ENCODE data around the gene PADI2.

The PADI2 gene

GRCh38 chr1:17110555-17110926 lies 8.7 kb downstream of the PADI2 start:
- no peaks in the 10 kb centered on the region for H3K36me3 ChIP-seq (ENCODE audit: control insufficient read depth, insufficient read depth, low read length, severe bottlenecking)
- no peak for DNase-seq (ENCODE audit: low read depth)
- no peaks in the 10 kb centered on the region for H3K9me3 ChIP-seq (ENCODE audit: control insufficient read depth, low read length)
- H3K9ac ChIP-seq (ENCODE audit: low read length) = no peak overlapping the region
- H3K4me1 ChIP-seq (ENCODE audit: control insufficient read depth, insufficient read depth, low read length) = no peaks in the 10 kb centered on the region
- H3K27me3 ChIP-seq (replicated peaks; ENCODE audit: control insufficient read depth, insufficient read depth, low read length) = peaks cover 74% of the 10 kb centered on the region
- H3K4me3 ChIP-seq (ENCODE audit: low read length) = no peak overlapping the region

- H3K36me3 ChIP-seq (ENCODE audit: control insufficient read depth, insufficient read depth, low read length, severe bottlenecking) = no peaks in the 10 kb centered on the region
- H3K4me1 ChIP-seq (ENCODE audit: control insufficient read depth, insufficient read depth, low read length) = no peaks in the 10 kb centered on the region
- H3K9me3 ChIP-seq (ENCODE audit: control insufficient read depth, low read length) = no peaks in the 10 kb centered on the region
- H3K9ac ChIP-seq (ENCODE audit: low read length) = no peak overlapping the region
- H3K27me3 ChIP-seq (replicated peaks; ENCODE audit: control insufficient read depth, insufficient read depth, low read length) = peaks cover 69% of the 10 kb centered on the region
- no peak overlapping the region for H3K4me3 ChIP-seq (ENCODE audit: low read length)
- DNase-seq (ENCODE audit: low read depth) = no peak
These were observed 9.2 kb downstream of the PADI2 start for GRCh38 chr1:17109892-17110554.

- Histone ChIP-seq H3K4me3 (ENCODE audit: low read length) (no peak overlapping the region), H3K9me3 (ENCODE audit: control insufficient read depth, low read length) (no peaks in the 10 kb centered on the region), H3K36me3 (ENCODE audit: control insufficient read depth, insufficient read depth, low read length, severe bottlenecking) (no peaks in the 10 kb centered on the region), H3K9ac (ENCODE audit: low read length) (no peak overlapping the region), H3K4me1 (ENCODE audit: control insufficient read depth, insufficient read depth, low read length) (no peaks in the 10 kb centered on the region), H3K27me3 (replicated peaks; ENCODE audit: control insufficient read depth, insufficient read depth, low read length) (peaks cover 58% of the 10 kb centered on the region)
- DNase-seq (ENCODE audit: low read depth) = no peak
These were observed 10.5 kb downstream of the PADI2 start for GRCh38 chr1:17108786-17109185.

- Histone ChIP-seq H3K9me3 (ENCODE audit: control insufficient read depth, low read length) (no peaks in the 10 kb centered on the region), H3K9ac (ENCODE audit: low read length) (no peak overlapping the region), H3K36me3 (ENCODE audit: control insufficient read depth, insufficient read depth, low read length, severe bottlenecking) (no peaks in the 10 kb centered on the region), H3K4me1 (ENCODE audit: control insufficient read depth, insufficient read depth, low read length) (no peaks in the 10 kb centered on the region), H3K27me3 (replicated peaks; ENCODE audit: control insufficient read depth, insufficient read depth, low read length) (peaks cover 56% of the 10 kb centered on the region), H3K4me3 (ENCODE audit: low read length) (no peak overlapping the region)
- no peak for DNase-seq (ENCODE audit: low read depth)
These were observed 10.9 kb downstream of the PADI2 start for GRCh38 chr1:17108360-17108759.

- no peak for DNase-seq (ENCODE audit: low read depth)
- Histone ChIP-seq H3K9me3 (ENCODE audit: control insufficient read depth, low read length) (no peaks in the 10 kb centered on the region), H3K4me3 (ENCODE audit: low read length) (no peak overlapping the region), H3K9ac (ENCODE audit: low read length) (no peak overlapping the region), H3K36me3 (ENCODE audit: control insufficient read depth, insufficient read depth, low read length, severe bottlenecking) (no peaks in the 10 kb centered on the region), H3K27me3 (replicated peaks; ENCODE audit: control insufficient read depth, insufficient read depth, low read length) (peaks cover 58% of the 10 kb centered on the region), H3K4me1 (ENCODE audit: control insufficient read depth, insufficient read depth, low read length) (no peaks in the 10 kb centered on the region)
These were observed 14.5 kb downstream of the PADI2 start for GRCh38 chr1:17104782-17105181.

GRCh38 chr1:17102232-17102631 lies 17.0 kb downstream of the PADI2 start:
- Histone ChIP-seq H3K4me3 (ENCODE audit: low read length) (no peak overlapping the region), H3K9ac (ENCODE audit: low read length) (no peak overlapping the region), H3K27me3 (replicated peaks; ENCODE audit: control insufficient read depth, insufficient read depth, low read length) (peaks cover 55% of the 10 kb centered on the region), H3K9me3 (ENCODE audit: control insufficient read depth, low read length) (no peaks in the 10 kb centered on the region), H3K4me1 (ENCODE audit: control insufficient read depth, insufficient read depth, low read length) (peaks cover 5% of the 10 kb centered on the region), H3K36me3 (ENCODE audit: control insufficient read depth, insufficient read depth, low read length, severe bottlenecking) (no peaks in the 10 kb centered on the region)
- no peak for DNase-seq (ENCODE audit: low read depth)

GRCh38 chr1:17101261-17101660 lies 18.0 kb downstream of the PADI2 start:
- H3K4me1 ChIP-seq (ENCODE audit: control insufficient read depth, insufficient read depth, low read length) = peaks cover 5% of the 10 kb centered on the region
- no peak overlapping the region for H3K9ac ChIP-seq (ENCODE audit: low read length)
- no peak for DNase-seq (ENCODE audit: low read depth)
- no peak overlapping the region for H3K4me3 ChIP-seq (ENCODE audit: low read length)
- H3K36me3 ChIP-seq (ENCODE audit: control insufficient read depth, insufficient read depth, low read length, severe bottlenecking) = no peaks in the 10 kb centered on the region
- no peaks in the 10 kb centered on the region for H3K9me3 ChIP-seq (ENCODE audit: control insufficient read depth, low read length)
- H3K27me3 ChIP-seq (replicated peaks; ENCODE audit: control insufficient read depth, insufficient read depth, low read length) = peaks cover 58% of the 10 kb centered on the region

- H3K4me3 ChIP-seq (ENCODE audit: low read length) = no peak overlapping the region
- H3K9me3 ChIP-seq (ENCODE audit: control insufficient read depth, low read length) = no peaks in the 10 kb centered on the region
- H3K4me1 ChIP-seq (ENCODE audit: control insufficient read depth, insufficient read depth, low read length) = peaks cover 5% of the 10 kb centered on the region
- H3K9ac ChIP-seq (ENCODE audit: low read length) = no peak overlapping the region
- DNase-seq (ENCODE audit: low read depth) = no peak
- no peaks in the 10 kb centered on the region for H3K36me3 ChIP-seq (ENCODE audit: control insufficient read depth, insufficient read depth, low read length, severe bottlenecking)
- peaks cover 58% of the 10 kb centered on the region for H3K27me3 ChIP-seq (replicated peaks; ENCODE audit: control insufficient read depth, insufficient read depth, low read length)
These were observed 19.5 kb downstream of the PADI2 start for GRCh38 chr1:17099616-17100340.

GRCh38 chr1:17098446-17099317 lies 20.6 kb downstream of the PADI2 start:
- H3K27me3 ChIP-seq (replicated peaks; ENCODE audit: control insufficient read depth, insufficient read depth, low read length) = peaks cover 58% of the 10 kb centered on the region
- H3K9ac ChIP-seq (ENCODE audit: low read length) = no peak overlapping the region
- no peak for DNase-seq (ENCODE audit: low read depth)

GRCh38 chr1:17097787-17098186 lies 21.5 kb downstream of the PADI2 start:
- H3K36me3 ChIP-seq (ENCODE audit: control insufficient read depth, insufficient read depth, low read length, severe bottlenecking) = no peaks in the 10 kb centered on the region
- no peak overlapping the region for H3K9ac ChIP-seq (ENCODE audit: low read length)
- H3K4me3 ChIP-seq (ENCODE audit: low read length) = no peak overlapping the region
- H3K9me3 ChIP-seq (ENCODE audit: control insufficient read depth, low read length) = no peaks in the 10 kb centered on the region
- H3K4me1 ChIP-seq (ENCODE audit: control insufficient read depth, insufficient read depth, low read length) = peaks cover 5% of the 10 kb centered on the region
- peaks cover 49% of the 10 kb centered on the region for H3K27me3 ChIP-seq (replicated peaks; ENCODE audit: control insufficient read depth, insufficient read depth, low read length)
- DNase-seq (ENCODE audit: low read depth) = no peak

More at GRCh38 chr1:17098446-17099317, 20.6 kb downstream of the PADI2 start:
- Histone ChIP-seq H3K4me3 (ENCODE audit: low read length) (no peak overlapping the region), H3K4me1 (ENCODE audit: control insufficient read depth, insufficient read depth, low read length) (peaks cover 5% of the 10 kb centered on the region), H3K36me3 (ENCODE audit: control insufficient read depth, insufficient read depth, low read length, severe bottlenecking) (no peaks in the 10 kb centered on the region), H3K9me3 (ENCODE audit: control insufficient read depth, low read length) (no peaks in the 10 kb centered on the region)

- Histone ChIP-seq H3K9ac (ENCODE audit: low read length) (no peak overlapping the region), H3K36me3 (ENCODE audit: control insufficient read depth, insufficient read depth, low read length, severe bottlenecking) (no peaks in the 10 kb centered on the region), H3K4me3 (ENCODE audit: low read length) (no peak overlapping the region), H3K27me3 (replicated peaks; ENCODE audit: control insufficient read depth, insufficient read depth, low read length) (peaks cover 47% of the 10 kb centered on the region), H3K9me3 (ENCODE audit: control insufficient read depth, low read length) (no peaks in the 10 kb centered on the region), H3K4me1 (ENCODE audit: control insufficient read depth, insufficient read depth, low read length) (peaks cover 5% of the 10 kb centered on the region)
- DNase-seq (ENCODE audit: low read depth) = no peak
These were observed 22.1 kb downstream of the PADI2 start for GRCh38 chr1:17097147-17097546.
